Fibroblast of mammary gland (primary cell): ENCODE measurements around the gene AIF1.

Experiments used
- DNase-seq: peaks from one replicate; pipeline ENCODE4 v3.0.0-alpha.2; 2010; ENCODE audit warnings: low read depth
- H3K4me3 ChIP-seq: 2 replicates; pipeline ENCODE4 v1.5.1; 2011; ENCODE audit warnings: low read depth, mild to moderate bottlenecking, low read length, moderate library complexity; ENCODE audit not compliant: control insufficient read depth
- TF ChIP-seq, protein P1 (sequence below): conservative IDR thresholded peaks from 2 replicates; pipeline ENCODE4 v1.5.1; 2011; ENCODE audit warnings: low read depth, low read length, inconsistent platforms; ENCODE audit not compliant: control insufficient read depth, insufficient read depth

The AIF1 gene

DNA sequence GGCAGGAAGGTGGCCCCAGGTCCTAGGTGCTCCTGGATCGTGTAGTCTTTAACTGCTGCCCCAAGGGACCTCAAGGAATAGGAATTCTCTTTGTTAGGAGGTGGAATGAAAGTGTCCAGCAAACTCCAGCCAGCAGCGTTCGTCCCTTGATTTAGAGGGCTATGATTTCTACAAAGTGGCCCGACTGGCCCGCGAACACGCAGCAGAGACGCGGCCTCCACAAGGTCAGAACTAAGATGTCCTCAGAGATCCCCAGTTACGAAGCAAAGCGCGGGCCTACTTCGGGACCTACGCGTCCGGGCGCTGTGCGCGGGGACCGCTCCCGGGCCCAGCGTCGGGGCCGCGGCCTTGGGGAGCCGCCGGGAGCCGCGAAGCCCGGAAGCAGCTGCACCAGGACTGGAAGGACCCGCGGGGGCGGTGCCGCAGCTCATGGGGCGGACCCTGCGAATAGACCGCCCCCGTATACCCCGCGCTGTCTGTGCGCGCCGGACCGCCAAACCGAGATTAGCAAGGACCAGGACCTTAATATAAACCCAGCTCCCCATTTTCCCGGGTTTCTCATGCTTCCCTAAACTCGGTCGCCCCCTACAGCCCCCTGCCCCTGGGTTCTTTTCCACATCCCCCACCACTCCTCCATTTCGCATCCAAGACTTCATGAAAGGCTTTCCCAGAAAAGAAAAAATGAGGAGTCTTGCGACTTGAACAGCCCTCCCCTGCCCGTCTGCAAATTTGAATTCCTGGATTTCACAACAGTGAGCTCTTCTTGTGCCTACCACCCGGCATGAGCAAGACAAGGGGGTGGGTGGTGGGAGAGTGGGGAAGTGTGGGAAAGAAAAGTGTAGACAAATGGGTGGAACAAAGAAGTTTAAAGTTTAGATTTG lies 45.6 kb downstream of the AIF1 start, which contains the start of gene C6orf47:
C6orf47 (minus strand) TSS at position 398 of the 881 bp plus-strand sequence. CDS start 831 bp downstream, outside the sequence.
- DNase-seq, result peak; percentile 73
- TF ChIP-seq, protein P1, sequence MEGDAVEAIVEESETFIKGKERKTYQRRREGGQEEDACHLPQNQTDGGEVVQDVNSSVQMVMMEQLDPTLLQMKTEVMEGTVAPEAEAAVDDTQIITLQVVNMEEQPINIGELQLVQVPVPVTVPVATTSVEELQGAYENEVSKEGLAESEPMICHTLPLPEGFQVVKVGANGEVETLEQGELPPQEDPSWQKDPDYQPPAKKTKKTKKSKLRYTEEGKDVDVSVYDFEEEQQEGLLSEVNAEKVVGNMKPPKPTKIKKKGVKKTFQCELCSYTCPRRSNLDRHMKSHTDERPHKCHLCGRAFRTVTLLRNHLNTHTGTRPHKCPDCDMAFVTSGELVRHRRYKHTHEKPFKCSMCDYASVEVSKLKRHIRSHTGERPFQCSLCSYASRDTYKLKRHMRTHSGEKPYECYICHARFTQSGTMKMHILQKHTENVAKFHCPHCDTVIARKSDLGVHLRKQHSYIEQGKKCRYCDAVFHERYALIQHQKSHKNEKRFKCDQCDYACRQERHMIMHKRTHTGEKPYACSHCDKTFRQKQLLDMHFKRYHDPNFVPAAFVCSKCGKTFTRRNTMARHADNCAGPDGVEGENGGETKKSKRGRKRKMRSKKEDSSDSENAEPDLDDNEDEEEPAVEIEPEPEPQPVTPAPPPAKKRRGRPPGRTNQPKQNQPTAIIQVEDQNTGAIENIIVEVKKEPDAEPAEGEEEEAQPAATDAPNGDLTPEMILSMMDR, result no peak
- H3K4me3 ChIP-seq, result peak within 1 kb of the TSS; percentile 89

DNA sequence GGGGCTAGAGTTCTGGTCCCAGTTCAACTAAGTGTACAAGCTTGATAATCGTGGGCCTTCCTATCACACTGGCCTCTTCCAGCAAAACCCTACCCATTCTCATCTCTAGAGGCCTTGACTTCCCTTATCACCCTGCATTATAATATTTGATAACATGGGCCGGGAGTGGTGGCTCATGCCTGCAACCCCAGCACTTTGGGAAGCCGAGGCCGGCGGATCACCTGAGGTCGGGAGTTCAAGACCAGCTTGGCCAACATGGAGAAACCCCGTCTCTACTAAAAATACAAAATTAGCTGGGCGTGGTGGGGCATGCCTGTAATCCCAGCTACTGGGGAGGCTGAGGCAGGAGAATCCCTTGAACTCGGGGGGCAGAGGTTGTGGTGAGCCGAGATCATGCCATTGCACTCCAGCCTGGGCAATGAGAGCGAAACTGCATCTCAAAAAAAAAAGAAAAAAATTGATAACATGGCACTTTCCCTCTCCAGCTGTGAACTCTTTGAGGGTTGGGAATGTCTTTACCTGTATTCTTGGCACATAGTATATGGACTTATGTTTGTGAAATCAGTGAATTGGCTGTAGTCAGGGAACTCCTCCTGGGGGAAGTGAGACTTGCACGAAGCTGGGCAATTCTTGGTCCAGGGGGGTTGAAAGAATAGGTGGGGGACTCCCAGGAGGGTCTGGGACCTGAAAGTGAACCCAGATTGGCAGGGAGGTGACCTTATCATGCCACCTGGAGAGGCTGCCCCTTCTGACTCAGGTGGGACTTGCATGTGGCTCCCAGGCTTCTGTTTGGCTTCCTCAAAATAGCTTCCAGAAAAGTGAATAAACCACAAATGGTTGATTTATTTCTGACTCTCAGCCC lies 46.5 kb downstream of the AIF1 start:
- peak overlapping the region; percentile 89 for H3K4me3 ChIP-seq
- DNase-seq, result no peak
- TF ChIP-seq, protein P1, result no peak

DNA sequence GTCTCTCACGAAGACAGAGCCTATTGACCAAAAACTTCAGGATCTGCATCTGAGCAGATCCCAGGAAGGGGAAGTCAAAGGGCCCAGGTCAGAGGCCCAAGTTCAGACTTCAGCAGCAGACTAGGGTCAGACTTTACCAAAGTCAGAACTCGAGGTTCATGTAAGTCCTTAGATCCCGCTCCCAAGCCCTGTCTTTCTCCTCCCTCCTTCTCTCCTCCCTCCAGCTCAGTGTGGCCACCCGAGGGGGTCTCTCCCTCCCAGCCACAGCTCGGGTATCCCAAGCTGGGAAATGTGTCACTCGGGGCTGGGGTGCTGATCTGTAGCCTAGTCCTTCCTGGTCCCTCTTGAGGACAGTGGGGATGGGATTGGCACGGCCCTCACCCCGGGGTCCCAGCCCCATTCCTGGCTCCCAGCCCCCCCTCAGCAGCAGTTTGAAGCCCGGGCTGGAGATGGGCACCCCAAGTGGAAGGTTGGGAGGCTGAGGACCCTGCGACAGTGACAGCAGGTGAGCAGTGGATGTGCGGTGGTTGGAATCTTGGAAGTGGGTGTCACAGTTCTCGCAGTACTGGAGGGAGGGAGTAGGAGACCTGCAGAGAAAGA lies 47.2 kb downstream of the AIF1 start:
- no peak overlapping the region for H3K4me3 ChIP-seq
- TF ChIP-seq, protein P1, result no peak
- DNase-seq, result no peak

DNA sequence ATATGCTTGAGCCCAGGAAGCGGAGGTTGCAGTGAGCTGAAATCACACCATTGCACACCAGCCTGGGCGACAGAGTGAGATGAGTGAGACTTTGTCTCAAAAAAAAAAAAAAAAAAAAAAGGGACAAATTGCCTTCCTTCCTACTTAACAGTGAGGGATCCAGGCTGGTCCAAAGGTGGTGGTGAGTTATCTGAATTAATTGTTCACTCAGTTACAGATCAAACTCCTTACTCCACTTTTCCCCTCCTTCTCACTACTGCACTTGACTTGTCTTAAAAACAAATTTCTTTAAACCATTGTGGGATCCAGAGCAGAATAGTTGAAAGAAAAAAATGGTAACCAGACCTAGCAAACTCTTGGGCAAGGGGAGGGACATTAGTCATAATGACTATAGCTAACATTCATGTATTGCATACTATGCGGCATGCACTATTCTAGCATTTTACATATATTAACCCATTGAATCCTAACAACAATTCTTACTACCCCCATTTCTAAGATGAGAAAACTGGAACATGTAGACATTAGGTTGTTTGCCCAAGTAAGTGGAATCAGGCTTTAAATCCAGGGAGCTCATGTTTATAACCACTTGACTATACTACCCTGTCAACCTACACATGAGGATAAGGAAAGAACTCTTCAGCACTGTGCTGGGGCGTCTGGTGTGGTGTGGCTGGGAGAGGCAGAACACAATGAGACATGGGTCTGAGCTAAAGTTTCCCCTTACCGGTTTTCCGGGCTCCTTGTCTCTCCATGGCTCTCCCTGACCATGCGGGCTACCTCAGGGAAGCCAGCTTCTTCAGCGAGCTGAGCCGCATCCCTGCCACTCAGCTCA lies 48.3 kb downstream of the AIF1 start:
- peak; percentile 69 for DNase-seq

DNA sequence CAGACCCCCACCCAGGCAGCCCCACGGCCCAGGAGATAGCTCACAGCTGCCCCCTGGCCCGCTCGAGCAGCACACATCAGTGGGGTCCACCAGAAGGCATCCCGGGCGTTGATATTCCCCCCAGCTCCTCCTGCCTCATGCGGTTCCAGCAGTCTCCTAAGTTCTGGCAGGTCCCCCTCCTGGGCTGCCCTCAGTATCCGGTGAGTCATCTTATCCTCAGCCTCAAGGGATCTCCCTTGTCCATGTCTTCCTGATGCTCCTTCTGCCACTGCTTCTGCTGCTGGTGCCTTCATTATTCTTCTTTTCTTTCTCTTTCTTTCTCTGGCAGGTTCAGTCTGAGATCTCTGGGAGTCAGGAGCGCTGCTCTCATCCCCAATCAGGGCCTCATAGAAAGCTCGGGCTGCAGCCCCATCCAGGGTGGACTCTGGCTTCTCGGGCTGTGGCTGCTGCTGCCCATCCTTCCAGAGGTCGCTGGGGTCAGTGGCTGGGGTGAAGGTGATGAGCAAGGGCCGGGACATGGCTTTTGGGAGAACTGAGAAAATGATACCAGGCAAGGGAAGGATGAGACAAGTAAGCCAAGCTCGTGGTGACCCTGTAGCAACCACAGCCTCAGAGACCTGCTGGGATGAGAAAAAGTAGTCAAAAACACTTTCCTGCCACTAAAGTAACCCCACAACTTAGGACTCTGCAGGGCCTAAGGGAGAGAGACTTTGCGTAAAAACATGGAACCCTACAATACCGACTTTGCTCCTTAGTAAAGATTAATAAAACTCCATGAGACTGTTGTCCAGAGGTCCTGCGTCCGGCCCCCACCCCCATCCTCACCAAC lies 49.1 kb downstream of the AIF1 start:
- H3K4me3 ChIP-seq, result peak overlapping the region; percentile 93
- TF ChIP-seq, protein P1, result no peak
- DNase-seq, result peak; percentile 86

More for the DNA sequence above, 48.3 kb downstream of the AIF1 start:
- TF ChIP-seq, protein P1, result no peak
- H3K4me3 ChIP-seq, result peak overlapping the region; percentile 93
